GM21526 (cell line): ENCODE results near the gene RBP4.

ENCODE experiments used
- ATAC-seq: cut with Tn5 transposase; IDR thresholded peaks from one replicate; pipeline ENCODE4 v1.9.1; 2021; ENCODE audit warnings: moderate library complexity; ENCODE audit not compliant: unreplicated experiment, low FRiP score

The RBP4 gene

DNA sequence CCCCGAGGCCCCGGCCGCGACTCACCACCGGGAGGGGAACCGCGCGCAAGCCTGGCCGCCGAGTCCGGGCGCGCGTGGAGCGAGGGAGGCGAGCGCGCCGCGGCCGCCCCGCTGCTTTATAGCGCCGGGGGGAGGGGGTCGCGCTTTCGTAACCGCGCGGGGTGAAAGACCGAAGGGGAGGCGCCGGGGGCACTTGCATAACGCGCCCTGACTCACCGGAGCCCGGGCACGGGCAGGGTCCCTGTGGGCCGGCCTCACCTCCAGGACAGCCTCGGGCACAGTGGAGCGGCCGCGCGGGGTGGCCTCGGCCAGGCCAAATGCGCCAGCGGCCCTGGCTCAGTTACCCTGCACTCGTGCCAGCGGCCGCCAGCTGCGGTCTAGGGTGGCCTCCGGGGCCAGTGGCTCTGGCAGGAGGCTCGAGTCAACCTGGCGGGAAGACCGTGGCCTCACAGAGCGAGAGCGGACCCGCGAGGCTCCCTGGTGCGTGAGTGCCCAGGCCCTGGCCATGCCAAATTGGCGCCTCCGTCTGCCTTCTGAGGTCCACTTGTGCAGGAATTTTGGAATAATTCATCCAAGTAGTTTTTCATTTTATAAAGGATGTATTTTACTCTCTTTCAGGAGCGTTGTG lies at the start of gene RBP4:
Gene RBP4 (minus strand): TSS at position 90 of the 628 bp plus-strand sequence. CDS start 207 bp downstream, outside the sequence.
- ATAC-seq = no peak

DNA sequence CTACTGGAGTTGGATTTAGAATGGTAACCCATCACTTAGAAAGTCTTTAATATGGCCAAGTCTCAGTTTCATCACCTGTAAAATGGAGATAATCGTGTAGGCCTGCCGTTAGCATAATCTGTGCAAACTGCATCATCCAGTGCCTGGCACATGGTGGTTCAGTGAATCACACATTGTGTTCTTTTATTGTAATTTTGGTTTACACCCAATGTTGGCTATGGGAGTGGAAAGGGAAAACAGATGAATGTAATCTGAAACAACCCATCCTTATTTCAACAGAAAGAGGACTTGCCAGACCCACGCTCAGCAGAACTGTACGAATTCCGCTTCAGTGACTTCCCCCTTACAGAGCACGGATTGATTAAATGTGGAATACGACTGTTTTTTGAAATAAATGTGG lies 38.8 kb upstream of the RBP4 start:
- no peak for ATAC-seq

- ATAC-seq = no peak
Observed at GRCh38 chr10:93630625-93631557, 29.9 kb upstream of the RBP4 start.

GRCh38 chr10:93629647-93630305 lies 28.7 kb upstream of the RBP4 start:
- ATAC-seq = no peak

GRCh38 chr10:93628858-93629257 lies 27.8 kb upstream of the RBP4 start:
- ATAC-seq = no peak

DNA sequence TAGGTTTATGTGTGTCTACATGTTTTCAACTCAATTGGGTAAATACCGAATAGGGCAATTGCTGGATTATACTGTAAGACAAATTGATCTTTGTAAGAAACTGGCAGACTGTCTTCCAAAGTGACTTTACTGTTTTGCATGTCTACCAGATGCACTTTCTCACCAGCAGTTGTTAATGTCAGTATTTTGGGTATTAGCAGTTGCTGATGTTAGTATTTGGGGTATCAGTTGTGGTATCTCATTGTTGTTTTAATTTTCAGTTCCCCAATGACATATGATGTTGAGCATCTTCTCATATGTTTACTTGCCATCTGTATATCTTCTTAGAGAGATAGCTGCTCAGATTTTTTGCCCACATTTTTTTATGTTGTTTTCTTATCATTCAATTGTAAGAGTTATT lies 21.9 kb upstream of the RBP4 start:
- peak; percentile 72 for ATAC-seq

DNA sequence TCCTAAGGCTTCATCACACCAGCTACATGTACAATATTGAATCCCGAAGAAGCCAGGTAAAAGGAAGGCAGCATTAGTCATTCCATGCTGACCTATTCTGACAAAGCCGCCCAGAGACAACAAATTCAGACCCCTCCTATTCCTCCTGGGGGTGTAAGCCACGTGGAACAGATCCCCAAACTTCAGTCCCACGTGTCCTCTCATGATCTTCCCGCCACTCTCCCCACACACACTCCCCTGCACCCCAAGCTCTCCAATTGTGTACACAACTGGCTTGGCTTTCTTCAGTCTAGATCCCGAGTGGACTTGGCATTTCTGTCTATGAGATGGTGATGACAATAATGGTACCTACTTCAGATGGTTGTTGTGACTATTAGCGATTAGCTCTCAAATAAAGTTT lies 19.9 kb upstream of the RBP4 start:
- no peak for ATAC-seq

DNA sequence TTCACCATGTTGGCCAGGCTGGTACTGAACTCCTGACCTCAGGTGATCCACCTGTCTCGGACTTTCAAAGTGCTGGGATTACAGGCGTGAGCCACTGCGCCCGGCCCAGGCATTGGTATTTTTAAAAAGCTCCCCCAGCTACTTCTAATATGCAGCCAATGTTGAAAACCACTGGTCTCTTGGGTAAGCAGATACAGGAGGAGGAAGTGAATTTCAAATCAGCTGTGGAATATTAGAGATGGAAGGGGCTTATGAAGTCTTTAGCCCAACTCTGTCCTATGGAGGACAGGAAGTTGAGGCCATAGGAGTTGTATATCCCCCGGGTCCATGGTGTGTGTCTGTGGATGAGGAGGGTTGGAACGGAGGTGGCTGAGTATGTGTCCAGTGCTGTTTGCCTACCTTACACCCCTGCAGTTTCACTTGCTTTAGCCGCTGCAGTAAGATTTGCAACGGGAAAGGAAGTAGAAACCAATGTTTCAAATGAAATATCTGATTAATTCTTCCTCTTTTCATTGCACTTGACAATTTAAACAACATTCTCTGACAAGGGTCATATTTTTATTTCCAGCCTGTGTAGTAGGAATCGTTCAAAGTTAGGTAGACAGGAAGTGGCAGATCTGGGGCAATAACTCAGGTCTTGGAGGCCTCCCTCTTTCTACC lies 14.7 kb upstream of the RBP4 start:
- ATAC-seq = no peak

GRCh38 chr10:93614101-93614825 lies 13.2 kb upstream of the RBP4 start:
- ATAC-seq = no peak

- ATAC-seq = no peak
Observed at GRCh38 chr10:93613126-93613525, 12.1 kb upstream of the RBP4 start.

DNA sequence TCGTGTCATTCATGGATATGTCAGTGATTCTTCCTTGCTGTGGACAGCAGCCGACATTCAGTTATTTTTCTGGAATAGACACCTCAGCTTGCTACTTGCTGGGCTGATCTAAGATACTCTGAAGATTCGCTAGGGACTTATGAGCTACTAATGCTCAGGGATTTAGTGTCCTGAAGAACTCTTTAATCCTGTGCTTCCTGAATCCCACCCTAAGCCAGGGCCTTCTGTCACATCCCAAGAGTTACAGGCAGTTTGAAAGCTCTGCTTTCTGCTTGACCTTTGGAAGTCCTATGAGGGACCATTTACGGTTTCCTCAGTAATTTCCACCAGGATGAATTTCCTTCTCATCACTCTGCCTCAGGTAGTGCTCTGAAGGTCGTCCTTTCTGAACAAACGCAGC lies 11.3 kb upstream of the RBP4 start, which contains the start of gene PDE6C:
Gene PDE6C (plus strand): TSS at position 227 of the 400 bp plus-strand sequence. CDS start 189 bp downstream, outside the sequence.
- no peak for ATAC-seq

- no peak for ATAC-seq
Observed at GRCh38 chr10:93608421-93608820, 7.4 kb upstream of the RBP4 start.

DNA sequence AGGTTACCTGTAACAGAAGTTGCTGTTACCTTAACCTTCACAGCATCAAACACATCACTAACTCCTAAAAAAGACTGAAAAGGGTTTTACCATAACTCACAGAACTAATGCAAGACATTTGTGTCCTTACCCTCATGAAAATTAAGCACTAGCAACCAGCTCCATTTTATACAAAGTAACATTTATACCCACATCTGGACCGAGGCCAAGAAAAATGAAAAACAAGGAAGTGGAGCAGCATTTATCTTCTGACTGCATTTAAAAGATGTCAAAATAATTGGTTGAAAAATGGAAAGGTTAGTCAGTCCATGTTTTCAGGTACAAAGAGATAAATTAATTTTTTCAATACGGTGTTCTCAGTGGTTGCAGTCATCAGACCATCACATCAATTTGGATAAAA lies 3.1 kb upstream of the RBP4 start:
- ATAC-seq = no peak

DNA sequence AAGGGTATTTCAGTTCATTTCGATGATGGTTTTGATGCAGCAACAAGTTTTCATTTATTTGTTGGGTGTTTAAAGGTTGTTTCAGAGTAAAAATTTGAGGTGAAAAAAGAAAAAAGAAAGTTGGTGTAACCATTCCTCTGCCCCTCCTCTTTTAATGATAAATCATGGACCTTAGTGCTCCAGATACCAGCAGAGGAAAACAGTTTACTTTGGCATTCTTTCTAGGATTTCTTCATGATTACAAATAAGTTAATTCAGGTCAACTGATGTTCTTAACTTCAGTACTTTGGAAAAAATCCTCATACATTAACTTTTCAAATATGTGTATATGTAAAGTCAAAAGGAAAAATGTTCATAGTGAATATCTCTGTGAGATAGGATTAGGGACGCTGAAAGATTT lies 2.0 kb upstream of the RBP4 start:
- ATAC-seq = no peak

- no peak for ATAC-seq
Observed at GRCh38 chr10:93601774-93602162, 733 bp upstream of the RBP4 start.

- no peak for ATAC-seq
Observed at GRCh38 chr10:93600446-93601145, 439 bp downstream of the RBP4 start.

GRCh38 chr10:93599778-93600177 lies 1.3 kb downstream of the RBP4 start:
- ATAC-seq = no peak

GRCh38 chr10:93599335-93599734 lies 1.7 kb downstream of the RBP4 start:
- no peak for ATAC-seq

DNA sequence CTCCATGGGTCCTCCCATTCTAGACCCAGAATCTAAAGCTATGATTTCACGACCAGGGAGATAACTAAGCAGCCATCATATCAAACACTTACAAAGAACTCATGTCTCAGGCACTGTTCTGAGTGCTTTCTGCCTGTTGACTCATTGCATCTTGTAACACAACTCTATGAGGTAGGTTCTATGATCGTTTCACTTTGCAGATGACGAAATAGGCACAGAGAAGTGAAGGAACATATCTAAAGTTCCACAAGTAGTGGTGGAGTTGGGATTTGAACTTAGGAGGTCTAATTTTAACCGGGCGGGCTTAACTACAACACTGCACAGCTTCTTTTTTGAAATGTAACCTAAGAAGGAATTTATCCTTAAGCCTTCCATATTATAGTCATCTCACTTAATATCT lies 2.9 kb downstream of the RBP4 start:
- no peak for ATAC-seq
